NB4 (cell line): Measurements from ENCODE around the gene FAM83C.

Experiments
- DNase-seq: peaks from one replicate; pipeline ENCODE4 v3.0.0; 2010; ENCODE audit warnings: low read depth
- H3K4me3 ChIP-seq: one replicate; pipeline ENCODE4 v1.5.1; 2011; ENCODE audit warnings: mild to moderate bottlenecking, low read depth, low read length, moderate library complexity
- MYC ChIP-seq: IDR thresholded peaks from 2 replicates; pipeline ENCODE4 v1.6.1; 2011; ENCODE audit warnings: low read depth, low read length
- POLR2A ChIP-seq: IDR thresholded peaks from 2 replicates; pipeline ENCODE4 v1.6.1; 2011; ENCODE audit warnings: mild to moderate bottlenecking; ENCODE audit not compliant: insufficient read length; ENCODE audit errors: extremely low read depth
- TF ChIP-seq, protein P1 (sequence below): IDR thresholded peaks from one replicate; pipeline ENCODE4 v1.5.1; 2012; ENCODE audit warnings: low read depth, low read length
- TF ChIP-seq, protein P2 (sequence below): IDR thresholded peaks from 2 replicates; pipeline ENCODE4 v1.6.1; 2011; ENCODE audit warnings: low read depth, low read length

The FAM83C gene

DNA sequence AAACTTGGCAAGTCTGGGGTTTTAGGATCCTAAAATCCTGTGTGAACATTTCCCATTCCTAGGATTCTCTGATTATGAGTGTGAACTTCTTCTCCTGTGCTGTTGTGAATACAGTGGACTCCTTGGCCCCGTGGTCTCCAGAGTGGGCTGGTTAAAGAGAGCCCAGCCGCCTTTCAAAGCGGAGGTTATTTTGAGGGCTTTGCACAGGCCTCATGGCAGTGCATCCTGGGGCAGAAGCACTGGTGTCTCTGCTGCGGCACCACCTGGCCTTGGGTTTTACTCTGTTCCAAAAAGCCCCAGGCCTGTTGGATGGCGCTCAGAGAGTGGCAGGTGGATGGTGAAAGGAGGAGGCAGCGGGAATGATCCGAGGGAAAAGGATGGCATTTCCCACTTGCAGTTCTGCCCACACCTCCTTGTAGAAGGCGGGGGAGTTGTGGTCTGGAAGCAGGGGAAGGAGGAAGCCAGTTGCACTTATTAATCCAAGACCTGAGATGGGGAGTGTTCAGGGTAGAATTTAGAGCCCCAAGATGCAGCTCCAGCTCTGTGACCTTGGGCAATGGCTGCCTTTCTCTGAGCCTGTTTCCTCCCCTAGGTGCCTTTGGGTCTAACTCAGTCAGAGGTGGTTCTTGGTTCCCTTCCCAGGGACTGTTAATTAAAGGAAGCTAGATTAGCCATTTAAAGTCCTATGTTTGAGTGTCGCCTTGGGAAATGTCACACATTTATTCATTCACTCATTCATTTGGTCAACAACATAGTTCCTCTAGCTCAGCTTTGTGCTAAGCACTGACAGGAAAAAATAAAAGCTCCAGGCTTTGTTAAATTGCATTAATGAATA, 43.4 kb downstream of the FAM83C start:
- DNase-seq = peak; percentile 20
- no peak overlapping the region for H3K4me3 ChIP-seq
- no peak for TF ChIP-seq POLR2A
- TF ChIP-seq, protein P1, sequence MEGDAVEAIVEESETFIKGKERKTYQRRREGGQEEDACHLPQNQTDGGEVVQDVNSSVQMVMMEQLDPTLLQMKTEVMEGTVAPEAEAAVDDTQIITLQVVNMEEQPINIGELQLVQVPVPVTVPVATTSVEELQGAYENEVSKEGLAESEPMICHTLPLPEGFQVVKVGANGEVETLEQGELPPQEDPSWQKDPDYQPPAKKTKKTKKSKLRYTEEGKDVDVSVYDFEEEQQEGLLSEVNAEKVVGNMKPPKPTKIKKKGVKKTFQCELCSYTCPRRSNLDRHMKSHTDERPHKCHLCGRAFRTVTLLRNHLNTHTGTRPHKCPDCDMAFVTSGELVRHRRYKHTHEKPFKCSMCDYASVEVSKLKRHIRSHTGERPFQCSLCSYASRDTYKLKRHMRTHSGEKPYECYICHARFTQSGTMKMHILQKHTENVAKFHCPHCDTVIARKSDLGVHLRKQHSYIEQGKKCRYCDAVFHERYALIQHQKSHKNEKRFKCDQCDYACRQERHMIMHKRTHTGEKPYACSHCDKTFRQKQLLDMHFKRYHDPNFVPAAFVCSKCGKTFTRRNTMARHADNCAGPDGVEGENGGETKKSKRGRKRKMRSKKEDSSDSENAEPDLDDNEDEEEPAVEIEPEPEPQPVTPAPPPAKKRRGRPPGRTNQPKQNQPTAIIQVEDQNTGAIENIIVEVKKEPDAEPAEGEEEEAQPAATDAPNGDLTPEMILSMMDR = no peak
- TF ChIP-seq MYC = no peak
- TF ChIP-seq, protein P2, sequence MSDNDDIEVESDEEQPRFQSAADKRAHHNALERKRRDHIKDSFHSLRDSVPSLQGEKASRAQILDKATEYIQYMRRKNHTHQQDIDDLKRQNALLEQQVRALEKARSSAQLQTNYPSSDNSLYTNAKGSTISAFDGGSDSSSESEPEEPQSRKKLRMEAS = no peak

DNA sequence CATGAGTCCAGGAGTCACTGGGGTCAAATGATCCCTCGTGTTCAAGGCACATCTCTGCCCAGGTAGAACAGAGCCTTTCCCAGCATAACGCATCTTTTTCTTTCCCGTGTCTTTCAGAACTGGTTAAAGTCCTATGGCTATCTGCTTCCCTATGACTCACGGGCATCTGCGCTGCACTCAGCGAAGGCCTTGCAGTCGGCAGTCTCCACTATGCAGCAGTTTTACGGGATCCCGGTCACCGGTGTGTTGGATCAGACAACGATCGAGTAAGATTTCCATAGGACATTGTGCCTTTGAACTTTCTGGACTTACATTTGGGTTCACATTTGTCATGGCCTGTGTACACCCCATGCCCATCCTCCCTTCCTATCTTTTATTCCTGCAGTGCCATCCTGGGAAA, 45.5 kb downstream of the FAM83C start:
- no peak overlapping the region for H3K4me3 ChIP-seq
- TF ChIP-seq, protein P2 = no peak
- TF ChIP-seq, protein P1 = no peak
- TF ChIP-seq POLR2A (no peak), MYC (no peak)
- DNase-seq = no peak

DNA sequence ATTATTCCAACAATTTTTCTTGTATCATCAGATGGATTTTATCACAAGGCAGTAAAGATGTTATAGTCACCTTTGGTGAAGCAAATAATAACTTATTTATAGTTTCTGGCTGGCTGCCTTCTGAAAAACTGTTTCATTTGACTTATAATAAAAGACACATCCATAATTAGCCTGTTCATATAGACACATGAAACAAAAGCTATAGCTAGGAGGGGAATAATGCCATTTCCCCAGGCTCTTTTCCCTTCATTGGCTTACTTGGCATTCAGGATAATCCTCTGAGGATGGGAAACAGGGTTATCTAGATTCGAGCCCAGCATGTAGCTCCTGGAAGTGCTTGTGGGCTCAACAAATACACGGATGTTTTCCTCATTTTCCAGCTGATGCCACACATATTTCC, 48.2 kb downstream of the FAM83C start:
- no peak for TF ChIP-seq POLR2A
- TF ChIP-seq, protein P2 = no peak
- TF ChIP-seq, protein P1 = no peak
- no peak for TF ChIP-seq MYC
- H3K4me3 ChIP-seq = no peak overlapping the region
- no peak for DNase-seq

DNA sequence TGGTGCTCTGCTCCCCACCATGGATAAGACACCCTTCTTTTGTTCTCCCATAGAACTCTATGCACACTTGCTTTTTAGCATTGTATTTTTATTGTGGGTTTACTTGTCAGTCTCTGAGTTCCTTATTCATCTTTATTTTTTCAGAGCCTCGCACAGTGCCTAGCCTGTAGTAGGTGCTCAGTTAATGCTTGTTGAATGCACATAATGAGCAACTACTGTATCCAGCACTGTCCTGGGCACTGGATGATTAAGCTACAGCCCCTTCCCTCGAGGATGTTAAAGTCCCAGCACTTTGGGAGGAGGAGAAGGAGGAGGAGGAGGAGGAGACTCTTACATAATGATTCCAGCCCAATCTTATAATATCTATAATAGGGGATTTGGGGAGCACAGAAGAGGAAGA, 48.9 kb downstream of the FAM83C start:
- no peak overlapping the region for H3K4me3 ChIP-seq
- TF ChIP-seq, protein P1 = no peak
- TF ChIP-seq, protein P2 = no peak
- TF ChIP-seq POLR2A (no peak), MYC (no peak)
- no peak for DNase-seq

DNA sequence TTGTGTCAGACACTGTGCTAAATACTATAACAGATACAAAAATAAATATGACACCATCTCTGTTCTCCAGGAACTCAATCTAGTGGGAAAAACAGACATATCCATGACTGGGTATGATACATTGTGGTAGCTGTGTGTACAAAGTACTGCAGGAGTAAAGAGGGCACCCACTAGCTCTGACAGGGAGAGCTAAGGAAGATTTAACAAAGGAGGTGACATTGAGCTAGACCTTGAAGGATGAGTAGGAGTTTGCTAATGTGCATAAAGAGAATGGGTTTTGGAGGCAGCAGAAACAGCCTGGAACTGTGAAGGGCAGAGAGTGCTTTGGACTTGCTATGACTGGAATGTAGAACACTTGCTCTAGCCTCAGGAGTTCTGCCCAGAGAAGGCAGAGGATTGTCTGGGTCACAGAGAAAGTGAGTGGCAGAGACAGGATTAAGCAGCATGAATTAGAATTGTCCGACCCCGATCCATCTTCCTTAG, 51.4 kb downstream of the FAM83C start:
- DNase-seq = no peak
- no peak overlapping the region for H3K4me3 ChIP-seq
- TF ChIP-seq, protein P2 = no peak
- TF ChIP-seq POLR2A (no peak), MYC (no peak)
- TF ChIP-seq, protein P1 = no peak
